Astrocyte (in vitro differentiated cells and primary cell): ENCODE results near the gene INAFM2.

ENCODE experiments used
- EZH2 ChIP-seq: IDR thresholded peaks from 2 replicates; pipeline ENCODE4 v1.6.1; 2012; ENCODE audit warnings: mild to moderate bottlenecking, low read length, inconsistent platforms; ENCODE audit not compliant: insufficient read depth
- TF ChIP-seq, protein P1 (sequence below): IDR thresholded peaks from 2 replicates; pipeline ENCODE4 v1.5.1; 2011; ENCODE audit warnings: low read depth, mild to moderate bottlenecking, inconsistent platforms, low read length, moderate library complexity; ENCODE audit not compliant: insufficient read depth

GRCh38 chr15:40325188-40325587, 1.7 kb downstream of the INAFM2 start:
- no peak for TF ChIP-seq EZH2
- TF ChIP-seq, protein P1, sequence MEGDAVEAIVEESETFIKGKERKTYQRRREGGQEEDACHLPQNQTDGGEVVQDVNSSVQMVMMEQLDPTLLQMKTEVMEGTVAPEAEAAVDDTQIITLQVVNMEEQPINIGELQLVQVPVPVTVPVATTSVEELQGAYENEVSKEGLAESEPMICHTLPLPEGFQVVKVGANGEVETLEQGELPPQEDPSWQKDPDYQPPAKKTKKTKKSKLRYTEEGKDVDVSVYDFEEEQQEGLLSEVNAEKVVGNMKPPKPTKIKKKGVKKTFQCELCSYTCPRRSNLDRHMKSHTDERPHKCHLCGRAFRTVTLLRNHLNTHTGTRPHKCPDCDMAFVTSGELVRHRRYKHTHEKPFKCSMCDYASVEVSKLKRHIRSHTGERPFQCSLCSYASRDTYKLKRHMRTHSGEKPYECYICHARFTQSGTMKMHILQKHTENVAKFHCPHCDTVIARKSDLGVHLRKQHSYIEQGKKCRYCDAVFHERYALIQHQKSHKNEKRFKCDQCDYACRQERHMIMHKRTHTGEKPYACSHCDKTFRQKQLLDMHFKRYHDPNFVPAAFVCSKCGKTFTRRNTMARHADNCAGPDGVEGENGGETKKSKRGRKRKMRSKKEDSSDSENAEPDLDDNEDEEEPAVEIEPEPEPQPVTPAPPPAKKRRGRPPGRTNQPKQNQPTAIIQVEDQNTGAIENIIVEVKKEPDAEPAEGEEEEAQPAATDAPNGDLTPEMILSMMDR, result no peak
